ENCODE data around the gene FYTTD1.
A peak's percentile ranks its signal among the peaks of the same experiment; 100 is the strongest.

FYTTD1 gene

GRCh38 chr3:197791892-197792647 lies 42.4 kb downstream of the FYTTD1 start:
- DNase-seq = peak in 3 of 51 donors; percentile 25 to 42 (median 27)

GRCh38 chr3:197793247-197793646 lies 43.6 kb downstream of the FYTTD1 start:
- no peak for DNase-seq

- no peak for DNase-seq
Observed at GRCh38 chr3:197794115-197794514, 44.4 kb downstream of the FYTTD1 start.

- no peak for DNase-seq
Observed at GRCh38 chr3:197795200-197795599, 45.5 kb downstream of the FYTTD1 start.

- no peak for DNase-seq
Observed at GRCh38 chr3:197796087-197796486, 46.4 kb downstream of the FYTTD1 start.

GRCh38 chr3:197798863-197799262 lies 49.2 kb downstream of the FYTTD1 start:
- no peak for DNase-seq

GRCh38 chr3:197800379-197800778 lies 50.7 kb downstream of the FYTTD1 start:
- DNase-seq = no peak

- DNase-seq = no peak
Observed at GRCh38 chr3:197801891-197802778, 52.5 kb downstream of the FYTTD1 start.

- no peak for DNase-seq
Observed at GRCh38 chr3:197802779-197803459, 53.2 kb downstream of the FYTTD1 start.

- DNase-seq = no peak
Observed at GRCh38 chr3:197804511-197804910, 54.8 kb downstream of the FYTTD1 start.

- no peak for DNase-seq
Observed at GRCh38 chr3:197807969-197808587, 58.4 kb downstream of the FYTTD1 start.

GRCh38 chr3:197809356-197810020 lies 59.8 kb downstream of the FYTTD1 start:
- DNase-seq = peak in 1 of 51 donors; percentile 6

- DNase-seq = no peak
Observed at GRCh38 chr3:197810901-197811300, 61.2 kb downstream of the FYTTD1 start.

- DNase-seq = peak in 11 of 51 donors; percentile 4 to 48 (median 16)
Observed at GRCh38 chr3:197811343-197811742, 61.7 kb downstream of the FYTTD1 start.

- no peak for DNase-seq
Observed at GRCh38 chr3:197814372-197814771, 64.7 kb downstream of the FYTTD1 start.

- no peak for DNase-seq
Observed at GRCh38 chr3:197820550-197821335, 71.1 kb downstream of the FYTTD1 start.

- DNase-seq = no peak
Observed at GRCh38 chr3:197829397-197830045, 79.8 kb downstream of the FYTTD1 start.

GRCh38 chr3:197830308-197830966 lies 80.8 kb downstream of the FYTTD1 start:
- DNase-seq = no peak

- DNase-seq = no peak
Observed at GRCh38 chr3:197830967-197831313, 81.3 kb downstream of the FYTTD1 start.
